CD4-positive, alpha-beta T cell treated with Interleukin-10 for 1 hour (primary cell): ENCODE results near the gene EPO.
"Not testable (repeated sequence)": the region's sequence is repeated elsewhere in the genome, so short reads cannot be mapped to it uniquely, and the experiment has no call there.

Source experiments
- DNase-seq: peaks from one replicate; pipeline ENCODE4 v3.0.0-alpha.2; 2020

The EPO gene

DNA sequence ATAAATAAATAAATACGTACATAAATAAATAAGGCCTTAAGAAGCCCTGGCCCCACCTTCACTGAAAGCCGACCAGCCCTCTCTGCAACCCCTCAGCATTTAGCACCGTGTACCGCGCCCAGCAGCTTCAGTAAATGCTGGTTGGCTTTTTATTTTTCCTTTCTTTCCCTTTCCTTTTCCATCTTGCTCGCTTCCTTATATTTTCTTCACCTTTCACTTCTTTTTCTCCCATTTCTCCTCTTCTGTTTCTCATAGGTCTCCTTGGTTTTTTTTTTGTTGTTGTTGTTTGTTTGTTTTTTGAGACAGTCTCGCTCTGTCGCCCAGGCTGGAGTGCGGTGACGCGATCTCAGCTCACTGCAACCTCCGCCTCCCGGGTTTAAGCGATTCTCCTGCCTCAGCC is 24.3 kb downstream of the EPO start:
- no peak for DNase-seq

GRCh38 chr7:100745184-100745583 is 24.9 kb downstream of the EPO start:
- peak; percentile 55 for DNase-seq

GRCh38 chr7:100752994-100753393 is 32.7 kb downstream of the EPO start:
- DNase-seq: no peak

DNA sequence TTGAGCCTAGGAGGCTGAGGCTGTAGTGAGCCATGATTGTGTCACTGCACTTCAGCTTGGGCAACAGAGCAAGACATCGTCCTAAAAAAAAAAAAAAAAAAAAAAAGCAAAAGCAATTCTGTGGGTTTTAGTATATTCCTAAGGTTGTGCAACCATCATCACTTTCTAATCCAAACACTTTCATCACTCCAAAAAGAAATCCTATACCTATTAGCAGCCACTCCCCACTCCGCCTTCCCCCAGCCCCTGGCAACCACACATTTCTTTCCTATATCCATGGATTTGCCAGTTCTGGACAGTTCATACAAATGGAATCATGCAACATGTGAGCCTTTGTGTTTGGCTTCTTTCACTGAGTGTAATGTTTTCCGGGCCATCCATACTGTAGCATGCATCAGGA is 33.5 kb downstream of the EPO start:
- DNase-seq: no peak

DNA sequence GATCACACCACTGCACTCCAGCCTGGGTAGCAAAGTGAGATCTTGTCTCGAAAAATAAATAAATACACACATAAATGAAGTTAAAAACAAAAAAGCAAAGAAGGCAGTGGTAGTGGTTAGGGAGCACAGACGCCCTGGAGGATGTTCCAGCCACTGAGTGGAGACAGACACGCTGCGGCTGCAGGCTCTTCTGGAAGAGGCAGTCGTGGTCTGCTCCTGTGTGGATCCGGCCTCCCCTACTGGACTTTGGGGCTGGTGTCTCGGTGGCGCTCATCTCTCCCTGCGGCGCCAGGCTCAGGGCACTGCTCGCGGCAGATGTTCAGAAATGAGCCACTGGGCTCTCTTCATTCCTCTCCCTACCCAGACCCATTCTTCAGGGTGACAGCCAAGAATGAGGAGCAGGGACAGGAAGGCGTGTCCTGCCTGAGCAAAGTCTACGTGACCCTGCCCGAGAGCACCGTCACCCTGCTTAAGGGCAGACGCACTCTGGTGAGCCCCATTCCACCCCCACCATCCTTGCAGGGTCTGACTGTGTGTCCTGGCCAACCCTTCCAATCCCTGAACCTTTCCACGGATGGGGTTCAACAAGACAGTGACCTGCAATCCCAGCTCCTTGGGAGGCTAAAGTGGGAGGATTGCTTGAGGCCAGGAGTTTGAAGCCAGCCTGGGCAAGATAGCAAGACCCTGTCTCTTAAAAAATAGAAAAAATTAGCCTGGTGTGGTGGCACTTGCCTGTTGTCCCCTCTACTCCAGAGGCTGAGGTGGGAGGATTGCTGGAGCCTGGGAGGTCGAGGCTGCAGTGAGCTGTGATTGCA is 39.3 kb downstream of the EPO start:
- no peak for DNase-seq

DNA sequence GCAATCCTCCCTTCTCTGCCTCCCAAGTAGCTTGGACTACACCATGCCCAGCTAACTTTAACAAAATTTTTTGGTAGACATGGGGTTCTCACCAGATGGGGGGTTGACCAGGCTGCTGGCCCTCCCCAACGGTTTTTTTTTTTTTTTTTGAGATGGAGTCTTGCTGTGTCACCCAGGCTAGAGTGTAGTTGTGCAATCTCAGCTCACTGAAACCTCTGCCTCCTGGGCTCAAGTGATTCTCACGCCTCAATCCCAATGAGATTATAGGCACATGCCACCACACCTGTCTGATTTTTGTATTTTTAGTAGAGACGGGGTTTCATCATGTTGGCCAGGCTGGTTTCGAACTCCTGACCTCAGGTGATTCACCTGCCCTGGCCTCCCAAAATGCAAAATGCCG is 42.6 kb downstream of the EPO start:
- not testable (repeated sequence) for DNase-seq

DNA sequence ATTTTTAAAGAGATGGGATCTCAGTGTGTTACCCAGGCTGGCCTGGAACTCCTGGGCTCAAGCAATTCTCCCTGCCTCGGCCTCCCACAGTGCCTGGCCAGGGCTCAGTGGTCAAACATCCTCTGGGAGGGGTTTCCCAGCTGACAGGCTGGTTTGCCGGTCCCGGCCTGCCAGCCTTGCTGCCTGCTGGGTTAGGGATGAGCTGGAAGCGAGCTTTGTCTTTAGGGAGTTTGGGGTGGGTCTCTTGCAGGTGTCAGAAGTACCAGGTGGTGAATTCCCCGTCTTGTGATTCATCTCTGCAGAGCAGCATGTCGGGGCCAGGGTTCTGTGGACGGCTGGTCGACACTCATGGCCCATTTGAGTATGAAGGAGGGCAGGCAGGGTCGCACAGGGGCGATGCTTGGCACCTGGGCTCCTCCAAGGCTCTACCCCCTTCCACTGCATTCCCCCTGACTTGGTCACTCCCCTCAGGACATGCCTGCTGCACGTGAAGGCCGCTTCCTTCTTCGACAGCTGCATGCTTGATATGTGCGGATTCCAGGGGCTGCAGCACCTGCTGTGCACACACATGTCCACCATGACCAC is 43.4 kb downstream of the EPO start:
- no peak for DNase-seq

DNA sequence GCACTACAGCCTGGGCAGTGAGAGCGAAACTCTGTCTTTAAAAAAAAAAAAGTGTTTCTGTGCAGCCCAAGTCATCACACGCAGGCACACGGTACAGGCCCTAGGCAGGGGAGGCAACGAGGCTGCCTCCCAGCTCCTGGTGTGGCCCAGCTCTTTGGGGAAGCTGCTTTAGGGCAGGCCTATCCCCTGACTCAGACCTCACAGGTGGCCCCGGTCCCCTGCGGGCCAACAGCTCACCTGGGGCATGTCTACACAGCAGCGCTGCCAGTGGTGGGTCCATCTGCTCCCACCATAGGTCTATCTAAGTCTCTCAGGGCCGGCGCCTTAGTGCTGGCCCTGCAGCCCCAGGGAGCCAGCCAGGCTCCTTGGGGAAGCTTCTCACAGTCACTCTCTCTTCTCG is 44.6 kb downstream of the EPO start:
- DNase-seq: no peak

- no peak for DNase-seq
Measured at GRCh38 chr7:100765250-100765649, 45.0 kb downstream of the EPO start.

GRCh38 chr7:100768784-100769183 is 48.5 kb downstream of the EPO start:
- DNase-seq: no peak
